GF-D8 (cell line): ENCODE data around the gene GLIPR2.
"Not testable (repeated sequence)": the region's sequence is repeated elsewhere in the genome, so short reads cannot be mapped to it uniquely, and the experiment has no call there.

Experiments used
- DNase-seq: peaks from one replicate; lab custom pipeline; 2025; lab: John Stamatoyannopoulos, UW

GLIPR2 gene

GRCh38 chr9:36163786-36164170 lies 27.2 kb downstream of the GLIPR2 start:
- DNase-seq = no peak

GRCh38 chr9:36164372-36164771 lies 27.8 kb downstream of the GLIPR2 start:
- no peak for DNase-seq

- no peak for DNase-seq
Measured at GRCh38 chr9:36164989-36165388, 28.5 kb downstream of the GLIPR2 start.

GRCh38 chr9:36165826-36166167 lies 29.3 kb downstream of the GLIPR2 start:
- no peak for DNase-seq

GRCh38 chr9:36166168-36166927 lies 29.8 kb downstream of the GLIPR2 start:
- peak; percentile 53 for DNase-seq

- no peak for DNase-seq
Measured at GRCh38 chr9:36169166-36169565, 32.6 kb downstream of the GLIPR2 start, which contains the start of gene CCIN. TSS of gene CCIN (plus strand) at chr9:36169388. CDS start at chr9:36169503, 115 bp downstream.

- no peak for DNase-seq
Measured at GRCh38 chr9:36169708-36170107, 33.2 kb downstream of the GLIPR2 start.

- no peak for DNase-seq
Measured at GRCh38 chr9:36170531-36170930, 34.0 kb downstream of the GLIPR2 start.

GRCh38 chr9:36173861-36174260 lies 37.3 kb downstream of the GLIPR2 start:
- no peak for DNase-seq

- DNase-seq = no peak
Measured at GRCh38 chr9:36174271-36174670, 37.7 kb downstream of the GLIPR2 start.

- no peak for DNase-seq
Measured at GRCh38 chr9:36174731-36175130, 38.2 kb downstream of the GLIPR2 start.

- not testable (repeated sequence) for DNase-seq
Measured at GRCh38 chr9:36175209-36175608, 38.7 kb downstream of the GLIPR2 start.

GRCh38 chr9:36176496-36176895 lies 40.0 kb downstream of the GLIPR2 start:
- not testable (repeated sequence) for DNase-seq

- DNase-seq = no peak
Measured at GRCh38 chr9:36177571-36177970, 41.0 kb downstream of the GLIPR2 start.

- not testable (repeated sequence) for DNase-seq
Measured at GRCh38 chr9:36180243-36180642, 43.7 kb downstream of the GLIPR2 start.

GRCh38 chr9:36187414-36187813 lies 50.9 kb downstream of the GLIPR2 start:
- DNase-seq = no peak

GRCh38 chr9:36188212-36188611 lies 51.7 kb downstream of the GLIPR2 start:
- DNase-seq = no peak

- DNase-seq = no peak
Measured at GRCh38 chr9:36189976-36190375, 53.4 kb downstream of the GLIPR2 start.

GRCh38 chr9:36190388-36191289 lies 54.1 kb downstream of the GLIPR2 start, which contains the start of gene CLTA:
TSS of gene CLTA (plus strand) at chr9:36190921. CDS start at chr9:36191057, 136 bp downstream.
- peak; percentile 97 for DNase-seq

- DNase-seq = no peak
Measured at GRCh38 chr9:36191290-36191645, 54.7 kb downstream of the GLIPR2 start.

- DNase-seq = no peak
Measured at GRCh38 chr9:36191686-36192085, 55.2 kb downstream of the GLIPR2 start.

GRCh38 chr9:36192196-36192595 lies 55.7 kb downstream of the GLIPR2 start:
- DNase-seq = no peak

- DNase-seq = no peak
Measured at GRCh38 chr9:36193023-36193422, 56.5 kb downstream of the GLIPR2 start.
